GM21825 (cell line): ENCODE data around the gene FAM120B.
"Not testable (repeated sequence)": the region's sequence is repeated elsewhere in the genome, so short reads cannot be mapped to it uniquely, and the experiment has no call there.

Experiments used
- ATAC-seq: cut with Tn5 transposase; IDR thresholded peaks from one replicate; pipeline ENCODE4 v1.9.1; 2021; ENCODE audit warnings: mild to moderate bottlenecking, moderate library complexity; ENCODE audit not compliant: unreplicated experiment

Gene FAM120B

GRCh38 chr6:170375661-170376060, 69.1 kb downstream of the FAM120B start:
- ATAC-seq: no peak

DNA sequence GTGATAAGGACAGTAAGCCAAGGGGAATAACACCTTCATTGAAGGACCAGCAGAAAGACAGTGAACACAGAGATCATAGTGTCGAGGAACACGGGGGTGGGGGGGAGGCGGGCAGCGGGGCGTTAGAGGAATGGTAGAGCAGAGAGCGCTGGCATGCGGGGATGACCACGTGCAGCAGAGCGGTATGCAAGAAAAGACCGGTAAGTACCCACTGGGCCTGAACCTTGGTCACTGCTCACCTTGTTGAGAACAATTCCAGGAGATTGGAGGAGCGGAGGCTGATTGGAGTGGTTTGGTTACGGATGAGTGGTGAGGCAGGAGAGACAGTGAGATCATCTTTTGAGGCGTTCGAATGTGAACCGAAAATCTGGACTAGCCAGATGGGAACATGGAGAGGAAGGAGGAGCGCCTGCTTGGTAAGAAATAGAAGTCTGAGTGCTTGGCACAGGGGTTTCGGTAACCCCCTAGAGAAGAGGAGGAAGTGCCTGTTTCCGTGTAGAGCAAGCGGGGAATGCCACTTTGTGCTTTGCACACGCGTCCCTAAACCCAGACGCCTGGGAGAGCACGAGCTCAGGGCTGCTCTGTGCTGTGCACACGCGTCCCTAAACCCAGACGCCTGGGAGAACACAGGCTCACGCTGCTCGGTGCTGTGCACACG, 70.0 kb downstream of the FAM120B start:
- no peak for ATAC-seq

GRCh38 chr6:170378502-170378901, 71.9 kb downstream of the FAM120B start:
- ATAC-seq: no peak

DNA sequence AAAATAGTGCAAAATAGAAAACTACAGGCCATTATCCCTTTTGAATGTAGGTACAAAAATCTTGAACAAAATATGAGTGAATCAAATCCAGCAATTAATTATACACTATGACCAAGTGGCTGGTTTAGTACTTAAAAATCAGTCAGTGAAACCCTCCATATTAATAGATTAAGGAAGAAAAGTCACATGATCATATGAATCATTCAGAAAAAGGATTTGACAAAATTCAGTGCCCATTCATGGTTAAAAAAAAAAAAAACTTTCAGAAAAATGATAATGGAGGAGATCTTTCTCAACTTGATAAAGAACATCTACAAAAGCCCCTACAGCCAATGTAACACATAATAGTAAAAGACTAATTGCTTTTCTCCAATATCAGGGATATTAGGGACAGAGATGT, 75.0 kb downstream of the FAM120B start:
- no peak for ATAC-seq

- ATAC-seq: no peak
Observed at GRCh38 chr6:170383466-170384035, 77.0 kb downstream of the FAM120B start.

- no peak for ATAC-seq
Observed at GRCh38 chr6:170385506-170385905, 78.9 kb downstream of the FAM120B start.

DNA sequence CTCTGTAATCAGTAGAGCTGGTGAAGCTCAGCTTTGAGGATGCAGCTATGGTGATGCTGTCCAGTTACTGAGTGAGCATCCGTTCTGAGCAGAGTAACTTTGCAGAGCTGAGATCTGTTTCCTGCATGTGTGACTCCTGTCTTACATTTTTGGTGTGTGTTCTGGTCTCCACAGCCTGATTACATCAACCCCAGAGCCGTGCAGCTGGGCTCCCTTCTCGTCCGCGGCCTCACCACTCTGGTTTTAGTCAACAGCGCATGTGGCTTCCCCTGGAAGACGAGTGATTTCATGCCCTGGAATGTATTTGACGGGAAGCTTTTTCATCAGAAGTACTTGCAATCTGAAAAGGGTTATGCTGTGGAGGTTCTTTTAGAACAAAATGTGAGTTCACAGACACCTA, 81.6 kb downstream of the FAM120B start:
- no peak for ATAC-seq

DNA sequence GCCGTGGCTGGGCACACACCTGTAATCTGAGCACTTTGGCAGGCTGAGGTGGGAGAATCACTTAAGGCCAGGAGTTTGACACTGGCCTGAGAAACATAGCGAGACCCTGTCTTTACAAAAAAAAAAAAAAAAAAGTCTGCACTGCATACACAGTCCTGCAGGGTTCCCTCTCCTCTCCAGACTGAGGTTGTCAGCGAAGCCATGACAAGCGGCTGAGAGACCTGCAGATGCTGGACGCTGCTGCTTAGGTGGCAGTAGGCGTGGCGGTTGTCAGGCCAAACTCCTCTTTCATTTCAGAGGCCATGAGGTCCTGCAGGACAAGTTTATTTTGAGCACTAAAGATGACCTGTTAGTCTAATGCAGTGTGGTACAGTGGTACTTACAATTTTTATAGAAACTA, 86.5 kb downstream of the FAM120B start:
- no peak for ATAC-seq

- ATAC-seq: no peak
Observed at GRCh38 chr6:170393807-170394399, 87.3 kb downstream of the FAM120B start.

- ATAC-seq: no peak
Observed at GRCh38 chr6:170394980-170395379, 88.4 kb downstream of the FAM120B start.

DNA sequence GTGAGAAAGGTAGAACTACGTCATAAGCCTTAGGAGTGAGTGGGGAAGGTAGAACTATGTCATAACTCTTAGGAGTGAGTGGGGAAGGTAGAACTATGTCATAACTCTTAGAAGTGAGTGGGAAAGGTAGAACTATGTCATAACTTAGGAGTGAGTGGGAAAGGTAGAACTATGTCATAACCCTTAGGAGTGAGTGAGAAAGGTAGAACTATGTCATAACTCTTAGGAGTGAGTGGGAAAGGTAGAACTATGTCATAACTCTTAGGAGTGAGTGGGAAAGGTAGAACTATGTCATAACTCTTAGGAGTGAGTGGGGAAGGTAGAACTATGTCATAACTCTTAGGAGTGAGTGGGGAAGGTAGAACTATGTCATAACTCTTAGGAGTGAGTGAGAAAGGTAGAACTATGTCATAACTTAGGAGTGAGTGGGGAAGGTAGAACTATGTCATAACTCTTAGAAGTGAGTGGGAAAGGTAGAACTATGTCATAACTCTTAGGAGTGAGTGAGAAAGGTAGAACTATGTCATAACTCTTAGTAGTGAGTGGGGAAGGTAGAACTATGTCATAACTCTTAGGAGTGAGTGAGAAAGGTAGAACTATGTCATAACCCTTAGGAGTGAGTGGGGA, 92.3 kb downstream of the FAM120B start:
- not testable (repeated sequence) for ATAC-seq

GRCh38 chr6:170399955-170400558, 93.5 kb downstream of the FAM120B start:
- not testable (repeated sequence) for ATAC-seq

DNA sequence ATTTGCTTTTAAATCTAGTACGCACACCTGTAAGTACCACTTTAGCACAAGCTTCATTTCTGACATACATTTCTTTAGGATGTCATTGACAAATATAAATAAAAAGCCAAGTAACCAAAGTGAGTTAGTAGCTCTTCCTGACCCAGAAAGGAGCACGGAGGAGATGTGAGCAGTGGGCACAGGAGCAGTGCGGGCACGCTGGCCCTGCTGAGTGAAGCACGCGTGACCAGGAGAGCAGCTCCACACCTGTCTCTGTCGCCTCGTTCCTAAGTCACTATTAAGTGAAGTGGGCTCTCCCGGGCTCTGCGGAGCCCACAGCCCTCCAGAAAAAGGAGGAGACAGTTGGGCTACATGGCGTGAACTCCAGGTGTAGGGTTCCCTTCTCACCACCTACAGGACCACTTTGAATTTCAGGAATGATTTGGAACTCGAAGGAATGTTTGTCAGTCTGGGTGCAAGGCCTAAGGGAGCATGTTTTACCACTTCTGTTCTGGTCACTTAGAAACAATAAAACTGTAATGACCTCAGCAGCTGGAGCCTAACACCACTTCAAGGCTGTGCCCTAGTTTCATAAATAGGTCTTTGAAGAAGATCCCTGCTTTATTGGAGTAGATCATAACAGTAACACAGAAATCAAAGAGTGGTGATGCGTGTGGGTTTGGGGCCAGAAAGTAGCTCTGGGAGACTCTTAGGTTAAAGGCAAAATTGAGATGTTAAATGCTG, 95.9 kb downstream of the FAM120B start:
- no peak for ATAC-seq

GRCh38 chr6:170403451-170403850, 96.9 kb downstream of the FAM120B start:
- no peak for ATAC-seq

- ATAC-seq: no peak
Observed at GRCh38 chr6:170404036-170404435, 97.5 kb downstream of the FAM120B start.

DNA sequence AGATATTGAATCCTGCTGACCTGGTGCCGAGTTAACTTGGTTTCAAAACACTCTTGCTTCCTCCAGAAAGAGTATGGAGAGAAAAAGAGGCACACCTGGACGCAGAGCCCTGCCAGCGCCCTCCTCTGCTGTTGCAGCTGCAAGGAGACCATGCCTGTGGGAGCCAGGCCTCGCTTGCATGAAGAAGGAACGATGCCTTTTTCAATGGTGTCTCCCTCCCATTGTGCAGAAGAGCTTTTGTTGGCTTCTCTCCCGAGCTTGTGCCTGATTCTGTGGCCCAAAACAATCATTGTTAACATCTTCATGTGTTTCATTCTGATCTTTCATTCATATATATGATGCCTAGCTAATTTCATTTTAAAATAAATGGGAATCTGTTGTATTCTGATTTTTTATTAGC, 98.1 kb downstream of the FAM120B start:
- ATAC-seq: no peak

DNA sequence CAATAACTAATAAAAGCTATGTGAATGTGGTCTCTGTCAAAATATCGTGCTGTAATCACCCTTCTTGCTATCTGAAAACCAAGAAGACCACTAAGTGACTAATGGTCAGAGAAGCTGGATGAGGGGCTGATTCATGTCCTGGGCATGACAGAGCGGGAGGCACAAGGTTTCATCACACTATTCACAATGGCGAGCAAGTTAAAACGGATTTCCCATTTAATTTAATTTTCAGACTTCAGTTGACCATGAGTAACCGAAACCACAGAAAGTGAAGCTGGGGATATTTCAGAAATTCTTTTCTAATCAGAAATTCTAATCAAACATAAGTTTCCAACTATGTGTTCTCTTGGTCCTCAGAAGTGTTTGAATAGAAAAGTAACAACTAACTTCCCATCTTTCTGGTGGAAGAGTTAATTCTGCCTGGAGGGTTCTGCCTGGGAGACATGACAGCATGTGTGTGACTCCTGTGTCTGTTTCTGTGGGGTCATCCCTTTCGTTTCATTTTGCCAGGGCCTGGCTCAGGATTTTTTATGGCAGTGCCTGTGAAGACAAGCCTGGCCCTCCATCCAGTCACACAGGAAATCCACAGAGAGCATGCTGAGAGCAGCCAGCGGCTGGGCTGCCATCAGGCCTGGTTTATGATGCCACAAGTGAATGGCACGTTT, 98.9 kb downstream of the FAM120B start:
- no peak for ATAC-seq

- no peak for ATAC-seq
Observed at GRCh38 chr6:170407200-170407599, 100.6 kb downstream of the FAM120B start.

DNA sequence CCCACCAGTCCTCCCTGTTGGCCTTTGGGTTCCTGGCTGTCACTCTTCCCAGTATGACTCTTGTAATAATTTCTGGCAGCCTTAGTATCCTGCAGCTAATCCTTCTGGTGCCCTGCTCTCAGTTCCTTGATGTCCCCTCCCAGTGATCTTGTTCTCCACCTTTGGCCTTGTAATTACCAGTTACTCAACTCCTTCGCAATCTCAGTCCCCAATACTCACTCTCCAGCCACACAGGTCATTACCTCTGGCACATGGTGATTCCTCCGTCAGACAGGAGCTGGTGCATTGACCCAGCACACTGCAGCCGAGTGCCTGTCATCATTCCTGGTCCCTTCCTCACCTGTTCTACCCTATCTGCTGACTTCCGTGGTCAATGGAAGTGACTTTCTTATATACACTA, 101.4 kb downstream of the FAM120B start:
- ATAC-seq: no peak

- not testable (repeated sequence) for ATAC-seq
Observed at GRCh38 chr6:170409746-170410145, 103.2 kb downstream of the FAM120B start.
